GM10248 (cell line): ENCODE results near the gene DHX16.

Source experiments
- CTCF ChIA-PET: fragments of 300-600 bp; sonication (Branson Sonifier 250); formaldehyde crosslinking; extraction: SDS; loops from one replicate; lab custom pipeline; 2021; ENCODE audit warnings: antibody characterized with exemption; lab: Yijun Ruan, JAX
- POLR2A ChIA-PET: fragments of 350-650 bp; sonication (Branson Sonifier 250); formaldehyde crosslinking; extraction: SDS; loops from one replicate; lab custom pipeline; 2020; ENCODE audit warnings: antibody characterized with exemption; lab: Yijun Ruan, JAX
- DNase-seq: peaks from one replicate; pipeline ENCODE4 v3.0.0; 2012; ENCODE audit errors: extremely low spot score
- CTCF ChIP-seq: IDR thresholded peaks from 2 replicates; pipeline ENCODE4 v1.5.1; 2012; ENCODE audit warnings: mild to moderate bottlenecking, low read depth; ENCODE audit errors: extremely low read depth, missing control alignments, control extremely low read depth

Gene DHX16

GRCh38 chr6:30709101-30709868, 36.5 kb upstream of the DHX16 start:
- POLR2A ChIA-PET: no interaction called here
- CTCF ChIA-PET: interaction anchor here (0.9 to 30.8 kb wide), 6 partner anchors 13 to 168 kb away, joined by 3 to 776 read pairs (median 22); partner anchors contain the start of genes DHX16 and NRM
- no peak for DNase-seq
- TF ChIP-seq CTCF: no peak

GRCh38 chr6:30707281-30707850, 34.6 kb upstream of the DHX16 start:
- CTCF ChIA-PET: interaction anchor here (1.0 to 11.9 kb wide), 5 partner anchors 14 to 29 kb away, joined by 3 to 132 read pairs (median 3); partner anchors contain the start of gene NRM
- no peak for TF ChIP-seq CTCF
- POLR2A ChIA-PET: no interaction called here
- no peak for DNase-seq

GRCh38 chr6:30705620-30706019, 32.8 kb upstream of the DHX16 start:
- ChIA-PET CTCF (interaction anchor here (1.2 to 11.9 kb wide), 5 partner anchors 11 to 26 kb away, joined by 3 to 132 read pairs (median 10); partner anchors contain the start of genes MDC1 and NRM), POLR2A (interaction anchor here (2.0 kb wide), 1 partner anchor 12 kb away, joined by 9 read pairs; the partner anchor contains the start of gene MDC1)
- no peak for TF ChIP-seq CTCF
- DNase-seq: no peak

- ChIA-PET POLR2A (interaction anchor here (0.6 to 2.0 kb wide), 3 partner anchors 13 to 209 kb away, joined by 3 to 9 read pairs (median 3); partner anchors contain the start of gene MDC1), CTCF (interaction anchor here (0.8 to 11.9 kb wide), 6 partner anchors 8 to 24 kb away, joined by 3 to 132 read pairs (median 8); partner anchors contain the start of genes MDC1 and NRM)
- TF ChIP-seq CTCF: no peak
- DNase-seq: no peak
Measured at GRCh38 chr6:30703821-30704220, 31.0 kb upstream of the DHX16 start.

- ChIA-PET POLR2A (no interaction called here), CTCF (interaction anchor here (1.3 to 11.9 kb wide), 4 partner anchors 9 to 24 kb away, joined by 5 to 132 read pairs (median 10); partner anchors contain the start of gene NRM)
- DNase-seq: no peak
- TF ChIP-seq CTCF: no peak
Measured at GRCh38 chr6:30703011-30703410, 30.2 kb upstream of the DHX16 start.

- CTCF ChIA-PET: interaction anchor here (1.3 to 13.6 kb wide), 3 partner anchors 8 to 156 kb away, joined by 3 to 132 read pairs (median 4); no protein-coding TSS in a partner anchor
- no peak for TF ChIP-seq CTCF
- POLR2A ChIA-PET: interaction anchor here (0.6 kb wide), 1 partner anchor 8 kb away, joined by 6 read pairs; no protein-coding TSS in a partner anchor
- DNase-seq: no peak
Measured at GRCh38 chr6:30700340-30700739, 27.5 kb upstream of the DHX16 start.
